Measurements from ENCODE around the gene SRRM1.
A peak's percentile ranks its signal among the peaks of the same experiment; 100 is the strongest.
"Not testable (repeated sequence)": the region's sequence is repeated elsewhere in the genome, so short reads cannot be mapped to it uniquely, and the experiment has no call there.

SRRM1 gene

DNA sequence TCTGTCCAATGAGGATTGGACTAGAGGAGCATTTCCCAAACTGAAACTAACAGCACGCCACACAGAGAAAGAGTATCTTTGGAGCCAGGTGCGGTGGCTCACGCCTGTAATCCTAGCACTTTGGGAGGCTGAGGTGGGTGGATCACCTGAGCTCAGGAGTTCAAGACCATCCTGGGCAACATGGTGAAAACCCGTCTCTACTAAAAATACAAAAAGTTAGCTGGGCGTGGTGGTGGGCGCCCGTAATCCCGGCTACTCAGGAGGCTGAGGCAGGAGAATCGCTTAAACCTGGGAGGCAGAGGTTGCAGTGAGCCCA, 62.9 kb downstream of the SRRM1 start:
- H3K79me2 ChIP-seq (ENCODE audit: control insufficient read depth, insufficient read depth, low read length, poor library complexity); H4K12ac ChIP-seq (ENCODE audit: low read depth, low read length); H3K79me1 ChIP-seq (ENCODE audit: low read length); H3K18ac ChIP-seq (ENCODE audit: low read length); H3K14ac ChIP-seq (ENCODE audit: low read length); H3K9ac ChIP-seq (ENCODE audit: low read length); DNase-seq; H3K23ac ChIP-seq (ENCODE audit: low read length); H2BK120ac ChIP-seq (ENCODE audit: insufficient read depth, low read length, poor library complexity); H4K91ac ChIP-seq (ENCODE audit: low read depth, low read length); H3K9me3 ChIP-seq (ENCODE audit: insufficient read depth, low read depth, low read length); H3K4me3 ChIP-seq (ENCODE audit: low read depth, low read length); H3K4ac ChIP-seq (ENCODE audit: low read depth, low read length); H3K27ac ChIP-seq (ENCODE audit: low read depth, low read length); H2AFZ ChIP-seq (ENCODE audit: insufficient read depth, low read length, poor library complexity); H4K8ac ChIP-seq (ENCODE audit: low read depth, low read length); H3K36me3 ChIP-seq (ENCODE audit: control insufficient read depth in 1 of 2, insufficient read depth in 2 of 2, low read length in 2 of 2); H2AK5ac ChIP-seq (ENCODE audit: low read length); H3K27me3 ChIP-seq (ENCODE audit: insufficient read depth, low read length); H2BK5ac ChIP-seq (ENCODE audit: low read depth, low read length, poor library complexity); H3K4me2 ChIP-seq (ENCODE audit: low read length): not testable (repeated sequence)
- Histone ChIP-seq H3K4me1 (ENCODE audit: control insufficient read depth in 1 of 2, insufficient read depth in 2 of 2, low read length in 2 of 2) (peaks cover 21 to 25% of the 10 kb centered on the region in 2 experiments), H2BK12ac (ENCODE audit: low read length) (peak overlapping the region; percentile 42)
- WGBS (ENCODE audit: extremely low coverage, insufficient coverage, insufficient read length): no CpG with 5 or more reads among the region's 9 CpGs

- Histone ChIP-seq H3K27me3 (ENCODE audit: insufficient read depth, low read length) (no peaks in the 10 kb centered on the region), H3K4ac (ENCODE audit: low read depth, low read length) (no peak overlapping the region), H2BK5ac (ENCODE audit: low read depth, low read length, poor library complexity) (no peak overlapping the region), H2AK5ac (ENCODE audit: low read length) (no peak overlapping the region), H2BK12ac (ENCODE audit: low read length) (no peak overlapping the region), H3K27ac (ENCODE audit: low read depth, low read length) (no peak overlapping the region), H3K4me1 (ENCODE audit: control insufficient read depth in 1 of 2, insufficient read depth in 2 of 2, low read length in 2 of 2) (peaks cover 14 to 18% of the 10 kb centered on the region in 2 experiments), H2BK120ac (ENCODE audit: insufficient read depth, low read length, poor library complexity) (no peak overlapping the region), H3K23ac (ENCODE audit: low read length) (no peak overlapping the region), H3K79me1 (ENCODE audit: low read length) (peaks cover 5% of the 10 kb centered on the region), H3K4me3 (ENCODE audit: low read depth, low read length) (no peak overlapping the region), H3K36me3 (ENCODE audit: control insufficient read depth in 1 of 2, insufficient read depth in 2 of 2, low read length in 2 of 2) (no peaks in the 10 kb centered on the region), H3K4me2 (ENCODE audit: low read length) (no peak overlapping the region), H3K18ac (ENCODE audit: low read length) (no peak overlapping the region), H3K14ac (ENCODE audit: low read length) (no peak overlapping the region), H3K9ac (ENCODE audit: low read length) (no peak overlapping the region), H4K8ac (ENCODE audit: low read depth, low read length) (no peak overlapping the region), H4K12ac (ENCODE audit: low read depth, low read length) (no peak overlapping the region), H3K9me3 (ENCODE audit: insufficient read depth, low read depth, low read length) (no peaks in the 10 kb centered on the region), H3K79me2 (ENCODE audit: control insufficient read depth, insufficient read depth, low read length, poor library complexity) (no peaks in the 10 kb centered on the region), H2AFZ (ENCODE audit: insufficient read depth, low read length, poor library complexity) (no peak overlapping the region), H4K91ac (ENCODE audit: low read depth, low read length) (no peak overlapping the region)
- DNase-seq: peak; percentile 79 to 81
- WGBS (ENCODE audit: extremely low coverage, insufficient coverage, insufficient read length): no CpG with 5 or more reads among the region's 4 CpGs
These were observed 64.6 kb downstream of the SRRM1 start for GRCh38 chr1:24707687-24708086.

DNA sequence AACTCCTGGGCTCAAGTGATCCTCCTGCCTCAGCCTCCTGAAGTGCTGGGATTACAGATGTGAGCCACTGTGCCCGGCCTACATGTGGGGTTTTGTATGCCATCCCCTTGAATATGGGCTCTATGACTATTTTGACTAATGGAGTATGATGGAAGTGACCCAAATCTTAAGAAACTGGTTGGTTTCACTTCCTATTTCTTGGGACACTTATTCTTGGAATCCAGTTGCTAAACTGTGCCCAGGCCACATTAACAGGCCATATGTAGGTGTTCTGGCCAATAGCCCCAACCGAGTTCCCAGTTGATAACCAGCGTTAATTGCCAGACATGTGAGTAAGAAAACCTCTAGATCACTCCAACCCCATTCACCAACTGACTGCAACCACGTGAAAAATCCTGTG, 65.8 kb downstream of the SRRM1 start:
- Histone ChIP-seq H4K91ac (ENCODE audit: low read depth, low read length) (no peak overlapping the region), H3K4me1 (ENCODE audit: control insufficient read depth in 1 of 2, insufficient read depth in 2 of 2, low read length in 2 of 2) (peaks cover 21 to 22% of the 10 kb centered on the region in 2 experiments), H3K9ac (ENCODE audit: low read length) (no peak overlapping the region), H3K4me3 (ENCODE audit: low read depth, low read length) (no peak overlapping the region), H3K27me3 (ENCODE audit: insufficient read depth, low read length) (no peaks in the 10 kb centered on the region), H2BK5ac (ENCODE audit: low read depth, low read length, poor library complexity) (no peak overlapping the region), H4K12ac (ENCODE audit: low read depth, low read length) (no peak overlapping the region), H3K9me3 (ENCODE audit: insufficient read depth, low read depth, low read length) (no peaks in the 10 kb centered on the region), H2AK5ac (ENCODE audit: low read length) (no peak overlapping the region), H3K4me2 (ENCODE audit: low read length) (no peak overlapping the region), H3K27ac (ENCODE audit: low read depth, low read length) (no peak overlapping the region), H3K18ac (ENCODE audit: low read length) (no peak overlapping the region), H3K79me1 (ENCODE audit: low read length) (peaks cover 11% of the 10 kb centered on the region), H3K23ac (ENCODE audit: low read length) (no peak overlapping the region), H3K14ac (ENCODE audit: low read length) (no peak overlapping the region), H3K36me3 (ENCODE audit: control insufficient read depth in 1 of 2, insufficient read depth in 2 of 2, low read length in 2 of 2) (no peaks in the 10 kb centered on the region), H2BK12ac (ENCODE audit: low read length) (no peak overlapping the region), H2BK120ac (ENCODE audit: insufficient read depth, low read length, poor library complexity) (no peak overlapping the region), H4K8ac (ENCODE audit: low read depth, low read length) (no peak overlapping the region), H2AFZ (ENCODE audit: insufficient read depth, low read length, poor library complexity) (no peak overlapping the region), H3K4ac (ENCODE audit: low read depth, low read length) (no peak overlapping the region), H3K79me2 (ENCODE audit: control insufficient read depth, insufficient read depth, low read length, poor library complexity) (no peaks in the 10 kb centered on the region)
- peak in 1 of 2 donors; percentile 46 for DNase-seq
- no CpG with 5 or more reads among the region's 4 CpGs for WGBS (ENCODE audit: extremely low coverage, insufficient coverage, insufficient read length)

GRCh38 chr1:24709791-24710441, 66.8 kb downstream of the SRRM1 start:
- no peak overlapping the region for H3K23ac ChIP-seq (ENCODE audit: low read length)
- peaks cover 10% of the 10 kb centered on the region for H3K79me1 ChIP-seq (ENCODE audit: low read length)
- H2BK12ac ChIP-seq (ENCODE audit: low read length): no peak overlapping the region
- no peak overlapping the region for H3K9ac ChIP-seq (ENCODE audit: low read length)
- no peak for DNase-seq
- no peak overlapping the region for H2BK120ac ChIP-seq (ENCODE audit: insufficient read depth, low read length, poor library complexity)
- no peak overlapping the region for H3K27ac ChIP-seq (ENCODE audit: low read depth, low read length)
- no peak overlapping the region for H2AK5ac ChIP-seq (ENCODE audit: low read length)
- H3K4ac ChIP-seq (ENCODE audit: low read depth, low read length): no peak overlapping the region
- H3K4me3 ChIP-seq (ENCODE audit: low read depth, low read length): no peak overlapping the region
- H3K18ac ChIP-seq (ENCODE audit: low read length): no peak overlapping the region
- no peaks in the 10 kb centered on the region for H3K36me3 ChIP-seq (ENCODE audit: control insufficient read depth in 1 of 2, insufficient read depth in 2 of 2, low read length in 2 of 2)
- no peak overlapping the region for H2BK5ac ChIP-seq (ENCODE audit: low read depth, low read length, poor library complexity)
- no peak overlapping the region for H4K91ac ChIP-seq (ENCODE audit: low read depth, low read length)
- no peak overlapping the region for H3K14ac ChIP-seq (ENCODE audit: low read length)
- no peak overlapping the region for H2AFZ ChIP-seq (ENCODE audit: insufficient read depth, low read length, poor library complexity)
- peaks cover 15 to 16% of the 10 kb centered on the region in 2 experiments for H3K4me1 ChIP-seq (ENCODE audit: control insufficient read depth in 1 of 2, insufficient read depth in 2 of 2, low read length in 2 of 2)
- no CpG with 5 or more reads among the region's 5 CpGs for WGBS (ENCODE audit: extremely low coverage, insufficient coverage, insufficient read length)
- H4K8ac ChIP-seq (ENCODE audit: low read depth, low read length): no peak overlapping the region
- H3K4me2 ChIP-seq (ENCODE audit: low read length): no peak overlapping the region
- H4K12ac ChIP-seq (ENCODE audit: low read depth, low read length): no peak overlapping the region
- no peaks in the 10 kb centered on the region for H3K9me3 ChIP-seq (ENCODE audit: insufficient read depth, low read depth, low read length)
- no peaks in the 10 kb centered on the region for H3K79me2 ChIP-seq (ENCODE audit: control insufficient read depth, insufficient read depth, low read length, poor library complexity)
- H3K27me3 ChIP-seq (ENCODE audit: insufficient read depth, low read length): no peaks in the 10 kb centered on the region

Data from trophoblast cell (in vitro differentiated cells and primary cell).